BE2C (cell line): Measurements from ENCODE around the gene JUNB.

ENCODE experiments used
- DNase-seq: peaks from one replicate; pipeline ENCODE4 v3.0.0-alpha.2; 2020
- H3K27me3 ChIP-seq: fragments of 250-450 bp; sonication (Bioruptor Pico); 2 replicates; pipeline ENCODE4 v1.5.1; 2020; ENCODE audit warnings: mild to moderate bottlenecking
- H3K36me3 ChIP-seq: fragments of 250-450 bp; sonication (Bioruptor Pico); 2 replicates; pipeline ENCODE4 v1.5.1; 2020; ENCODE audit warnings: mild to moderate bottlenecking
- H3K4me1 ChIP-seq: fragments of 250-450 bp; sonication (Bioruptor Pico); 2 replicates; pipeline ENCODE4 v1.5.1; 2020
- H3K4me3 ChIP-seq: 2 replicates; pipeline ENCODE4 v1.5.1; 2011; ENCODE audit warnings: low read depth, low read length
- H3K9me3 ChIP-seq: fragments of 250-450 bp; sonication (Bioruptor Pico); 2 replicates; pipeline ENCODE4 v1.5.1; 2020
- TF ChIP-seq, protein P1 (sequence below): IDR thresholded peaks from 2 replicates; pipeline ENCODE4 v1.5.1; 2012; ENCODE audit warnings: mild to moderate bottlenecking, low read depth, low read length

JUNB gene

DNA sequence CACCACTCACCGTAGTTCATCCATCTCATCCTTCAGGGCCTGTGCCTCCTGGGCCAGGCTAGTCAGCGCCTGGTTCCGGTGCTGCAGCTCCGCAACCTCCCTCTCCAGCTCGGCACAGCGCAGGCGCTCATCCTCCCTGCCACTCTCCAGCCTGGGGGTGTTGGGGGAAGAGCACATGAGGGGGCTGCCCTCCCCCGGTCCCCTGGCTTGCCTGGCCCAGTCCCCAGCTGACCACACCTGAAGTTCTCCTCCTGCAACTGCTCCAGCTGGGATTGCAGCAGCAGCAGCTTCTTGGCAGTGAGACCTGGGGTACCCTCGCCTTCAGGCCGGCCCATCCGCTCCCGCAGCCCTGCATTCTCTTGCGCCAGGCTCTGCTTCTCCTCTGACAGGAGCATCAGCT, 20.4 kb upstream of the JUNB start:
- no peak for DNase-seq
- H3K4me1 ChIP-seq, result no peaks in the 10 kb centered on the region; the same call in 1 of the 2 replicates
- TF ChIP-seq, protein P1, sequence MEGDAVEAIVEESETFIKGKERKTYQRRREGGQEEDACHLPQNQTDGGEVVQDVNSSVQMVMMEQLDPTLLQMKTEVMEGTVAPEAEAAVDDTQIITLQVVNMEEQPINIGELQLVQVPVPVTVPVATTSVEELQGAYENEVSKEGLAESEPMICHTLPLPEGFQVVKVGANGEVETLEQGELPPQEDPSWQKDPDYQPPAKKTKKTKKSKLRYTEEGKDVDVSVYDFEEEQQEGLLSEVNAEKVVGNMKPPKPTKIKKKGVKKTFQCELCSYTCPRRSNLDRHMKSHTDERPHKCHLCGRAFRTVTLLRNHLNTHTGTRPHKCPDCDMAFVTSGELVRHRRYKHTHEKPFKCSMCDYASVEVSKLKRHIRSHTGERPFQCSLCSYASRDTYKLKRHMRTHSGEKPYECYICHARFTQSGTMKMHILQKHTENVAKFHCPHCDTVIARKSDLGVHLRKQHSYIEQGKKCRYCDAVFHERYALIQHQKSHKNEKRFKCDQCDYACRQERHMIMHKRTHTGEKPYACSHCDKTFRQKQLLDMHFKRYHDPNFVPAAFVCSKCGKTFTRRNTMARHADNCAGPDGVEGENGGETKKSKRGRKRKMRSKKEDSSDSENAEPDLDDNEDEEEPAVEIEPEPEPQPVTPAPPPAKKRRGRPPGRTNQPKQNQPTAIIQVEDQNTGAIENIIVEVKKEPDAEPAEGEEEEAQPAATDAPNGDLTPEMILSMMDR, result no peak

DNA sequence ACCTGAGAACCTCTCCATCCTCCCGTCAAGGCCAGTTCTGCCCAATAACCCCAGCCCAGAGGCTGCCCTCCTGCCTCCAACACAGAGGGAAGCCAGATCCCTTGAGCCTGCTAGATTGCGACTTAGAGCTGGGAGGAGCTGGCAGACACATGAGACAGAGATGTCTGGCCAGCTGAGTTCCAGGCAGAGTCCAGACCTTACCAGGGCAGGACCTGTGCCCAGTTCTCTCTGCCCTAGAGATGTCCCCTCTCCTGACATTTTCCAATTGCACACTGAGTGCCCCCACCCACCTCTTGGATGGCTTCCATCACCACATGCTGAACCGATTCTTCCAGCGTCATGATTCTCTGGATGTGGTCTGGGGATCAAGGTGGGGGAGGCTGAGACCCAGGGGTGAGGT, 19.0 kb upstream of the JUNB start:
- TF ChIP-seq, protein P1, result no peak
- no peak for DNase-seq

More for the DNA sequence above, 20.4 kb upstream of the JUNB start:
- no peak overlapping the region for H3K4me3 ChIP-seq
- no peaks in the 10 kb centered on the region for H3K27me3 ChIP-seq
- no peaks in the 10 kb centered on the region for H3K9me3 ChIP-seq
- no peaks in the 10 kb centered on the region for H3K36me3 ChIP-seq

DNA sequence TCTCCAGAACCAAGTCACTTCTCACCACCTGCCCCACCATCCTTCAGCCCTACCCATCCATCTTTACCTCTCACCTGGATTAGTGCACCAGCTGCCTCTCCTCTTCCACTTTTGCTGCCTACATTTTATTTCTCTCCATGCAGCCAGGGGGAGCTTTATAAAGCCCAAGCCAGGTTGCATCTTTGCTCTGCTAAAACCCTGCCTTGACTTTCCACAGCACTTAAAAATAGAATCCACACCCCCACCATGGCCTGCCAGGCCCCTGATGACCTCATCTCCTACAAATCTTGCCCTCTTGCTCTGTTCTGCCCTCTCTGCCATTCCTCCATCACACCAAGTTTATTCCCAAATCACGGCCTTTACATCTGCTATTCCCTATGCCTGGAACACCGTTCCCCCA, 17.7 kb upstream of the JUNB start:
- Histone ChIP-seq H3K27me3 (no peaks in the 10 kb centered on the region), H3K36me3 (no peaks in the 10 kb centered on the region), H3K9me3 (no peaks in the 10 kb centered on the region), H3K4me1 (no peaks in the 10 kb centered on the region; the same call in 1 of the 2 replicates), H3K4me3 (no peak overlapping the region)
- TF ChIP-seq, protein P1, result peak; percentile 50
- DNase-seq, result no peak

More for the DNA sequence above, 19.0 kb upstream of the JUNB start:
- no peaks in the 10 kb centered on the region for H3K36me3 ChIP-seq
- no peaks in the 10 kb centered on the region for H3K27me3 ChIP-seq
- H3K9me3 ChIP-seq, result no peaks in the 10 kb centered on the region
- no peak overlapping the region for H3K4me3 ChIP-seq
- H3K4me1 ChIP-seq, result no peaks in the 10 kb centered on the region; the same call in 1 of the 2 replicates

DNA sequence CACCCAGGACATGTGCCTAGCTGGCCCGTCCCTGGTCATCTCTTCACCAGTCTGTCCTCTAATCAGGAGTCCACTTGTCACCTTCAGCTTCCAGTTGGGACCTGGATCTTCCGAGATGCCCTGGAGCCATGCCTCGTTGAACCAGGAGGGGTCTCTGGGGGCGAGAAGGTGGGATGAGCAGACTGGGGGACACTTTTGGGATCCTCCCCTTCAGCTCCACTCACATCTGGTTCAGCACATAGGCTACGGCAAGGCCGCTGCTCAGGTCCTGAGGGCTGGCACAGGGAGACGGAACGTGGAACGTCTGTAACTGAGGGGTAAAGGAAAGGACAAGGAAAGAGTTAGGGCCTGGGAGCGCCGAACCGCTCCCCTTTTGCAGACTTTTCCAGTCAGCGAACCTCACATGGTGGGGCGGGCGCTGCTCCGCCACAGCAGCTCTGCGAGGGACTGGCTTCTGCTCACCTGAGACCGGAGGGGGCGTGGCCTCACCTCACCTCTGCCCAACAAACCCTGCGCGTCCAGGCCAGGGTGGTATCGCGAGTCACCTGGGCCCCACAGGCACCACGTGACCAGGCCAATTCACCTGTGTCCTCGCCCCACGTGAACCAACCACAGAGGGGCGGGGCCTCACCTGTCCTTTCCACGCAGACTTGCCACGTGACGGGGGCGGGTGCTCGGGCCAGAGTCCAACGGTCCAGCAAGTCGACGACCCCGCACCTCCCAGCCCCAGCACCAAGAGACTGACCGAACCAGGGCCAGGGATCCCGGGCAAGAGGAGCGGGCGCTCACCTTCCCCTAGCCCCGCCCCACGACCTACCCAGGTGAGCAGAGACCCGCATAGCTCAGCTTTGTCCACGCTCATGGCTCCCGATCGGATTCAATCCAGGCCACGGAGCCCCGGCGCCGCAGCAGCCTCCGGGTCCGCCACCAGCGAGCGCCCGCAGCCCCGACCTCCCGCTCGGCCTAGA, 16.4 kb upstream of the JUNB start, which contains the start of gene HOOK2:
Gene HOOK2, minus strand, starts transcription at position 965 of the 968 bp plus-strand sequence. Its CDS starts 103 bp downstream, at position 862.
- Histone ChIP-seq H3K4me3 (peak within 1 kb of the TSS; percentile 74), H3K36me3 (no peaks in the 10 kb centered on the region), H3K27me3 (no peaks in the 10 kb centered on the region), H3K4me1 (peaks cover 10% of the 10 kb centered on the region), H3K9me3 (no peaks in the 10 kb centered on the region)
- DNase-seq, result no peak
- TF ChIP-seq, protein P1, result no peak

DNA sequence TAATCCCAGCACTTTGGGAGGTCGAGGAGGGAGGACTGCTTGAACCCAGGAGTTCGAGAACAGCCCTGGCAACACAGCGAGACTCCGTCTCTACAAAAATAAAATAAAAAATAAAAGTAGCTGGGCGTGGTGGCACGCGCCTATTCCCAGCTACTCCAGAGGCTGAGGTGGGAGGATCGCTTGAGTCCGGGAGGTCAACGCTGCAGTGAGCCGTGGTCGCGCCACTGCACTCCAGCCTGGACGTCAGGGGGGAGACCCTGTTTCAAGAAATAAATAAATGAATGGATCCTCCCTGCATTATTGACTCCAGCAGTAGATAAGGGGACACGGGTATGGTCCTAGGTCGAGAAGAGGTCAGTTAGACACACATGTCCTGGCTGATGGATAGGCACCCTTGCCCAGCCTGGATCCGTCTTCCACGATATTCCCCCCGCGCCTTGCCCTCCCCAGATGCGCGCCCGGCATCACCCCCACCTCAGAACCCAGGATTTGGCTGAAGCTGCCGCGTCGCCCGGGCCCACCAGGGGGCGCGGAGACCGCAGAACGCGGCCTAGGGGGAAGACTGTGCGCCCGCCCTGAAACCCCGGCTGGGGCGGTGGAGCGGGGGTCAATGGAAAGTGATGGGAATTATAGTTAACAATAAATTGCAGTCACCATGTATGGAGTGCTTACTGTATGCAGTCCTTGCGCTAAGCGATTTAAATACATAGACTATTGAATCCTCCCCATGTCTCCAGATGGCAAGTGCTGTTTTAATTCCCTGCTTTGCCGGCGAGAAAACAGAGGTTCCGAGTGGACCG, 13.9 kb upstream of the JUNB start:
- TF ChIP-seq, protein P1, result peak; percentile 83
- H3K9me3 ChIP-seq, result no peaks in the 10 kb centered on the region
- no peaks in the 10 kb centered on the region for H3K27me3 ChIP-seq
- peak; percentile 92 for DNase-seq
- H3K4me3 ChIP-seq, result peak overlapping the region; percentile 65
- H3K36me3 ChIP-seq, result no peaks in the 10 kb centered on the region
- H3K4me1 ChIP-seq, result peaks cover 14% of the 10 kb centered on the region
